Activated T-cell treated with anti-CD3 and anti-CD28 coated beads, Interleukin-2, amount 50 U/mL, for 48 hours (primary cell): ENCODE data around the gene SCRN2.

Experiments
- DNase-seq, 2 experiments: peaks; one replicate each; pipeline ENCODE4 v3.0.0-alpha.2; 2020

Gene SCRN2

DNA sequence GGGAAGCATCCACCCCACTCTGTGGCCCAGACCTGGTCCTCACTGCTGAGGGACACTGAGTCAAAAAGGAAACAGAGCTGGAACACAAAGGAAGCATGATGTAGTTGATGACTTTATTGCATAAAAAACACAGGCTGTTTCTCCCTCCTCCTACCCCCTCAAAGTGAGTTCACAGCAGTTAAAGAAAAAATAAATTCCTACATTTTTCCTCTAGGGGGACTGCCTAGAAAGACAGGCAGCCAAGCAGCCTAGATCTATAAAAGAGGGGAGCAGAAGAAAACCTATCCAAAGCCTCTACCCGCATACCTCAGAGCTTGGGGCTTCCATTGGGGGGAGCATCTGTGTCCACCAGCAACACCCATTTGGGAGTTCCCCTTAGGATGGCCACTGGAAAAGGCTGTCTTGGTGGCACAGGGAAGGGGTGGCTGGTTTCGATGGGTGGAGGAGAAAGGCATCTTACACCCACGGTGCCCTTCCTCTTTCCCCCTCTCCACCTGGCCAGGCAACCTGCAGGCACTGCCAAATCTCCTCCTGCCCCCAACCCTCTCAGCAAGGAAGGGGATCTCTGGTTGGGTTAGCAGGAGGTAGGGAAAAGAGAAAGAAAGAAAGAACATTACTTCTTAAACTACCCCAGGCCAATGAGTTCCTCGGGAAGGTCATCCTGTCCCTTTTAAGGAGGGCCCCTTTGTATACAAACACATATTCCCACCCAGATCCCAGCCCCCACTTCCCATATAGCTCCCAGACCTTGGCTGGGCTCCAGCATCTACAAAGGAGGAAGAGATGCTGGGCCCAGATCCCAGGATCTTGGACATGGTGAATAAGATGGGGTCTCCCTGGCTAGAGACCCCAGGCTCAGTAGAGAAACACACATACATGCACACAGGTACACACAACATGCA is 4.0 kb upstream of the SCRN2 start:
- no peak for DNase-seq

DNA sequence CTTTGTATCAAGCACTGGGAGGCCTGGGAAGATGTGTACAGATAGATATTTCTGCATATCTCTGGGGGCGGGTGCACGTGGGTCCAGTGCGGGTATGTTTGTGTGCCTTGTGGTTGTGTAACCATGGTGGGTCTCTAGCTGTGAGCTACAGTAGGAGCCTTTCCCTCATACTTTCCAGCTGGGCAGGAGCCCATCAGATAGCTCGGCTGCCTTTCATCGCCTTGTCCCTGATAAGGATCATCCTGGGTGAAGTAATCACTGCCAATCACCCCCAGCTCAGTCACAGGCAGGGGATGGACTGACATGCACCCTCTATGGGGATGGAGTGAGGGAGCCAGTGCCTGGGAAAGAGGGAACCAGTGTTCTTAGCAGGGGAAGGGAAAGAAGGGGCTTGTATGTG is 3.2 kb upstream of the SCRN2 start:
- no peak for DNase-seq

DNA sequence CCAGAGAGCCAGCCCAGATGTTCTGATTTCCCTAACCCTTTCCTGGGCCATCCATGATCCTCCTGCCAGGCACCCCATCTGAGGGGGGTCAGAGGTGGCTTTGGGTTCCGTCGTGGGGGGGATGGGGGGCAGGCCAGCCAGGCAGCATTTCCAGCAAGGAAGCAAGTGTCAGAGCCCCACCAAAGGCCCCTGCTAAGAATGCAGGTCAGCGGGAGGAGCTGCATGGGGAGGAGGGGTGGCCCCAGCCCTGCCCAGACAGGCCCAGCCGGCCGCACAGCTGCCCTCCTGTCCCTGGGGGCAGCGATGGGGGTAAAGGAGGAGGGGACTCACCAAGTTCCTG is 2.3 kb upstream of the SCRN2 start:
- no peak for DNase-seq

DNA sequence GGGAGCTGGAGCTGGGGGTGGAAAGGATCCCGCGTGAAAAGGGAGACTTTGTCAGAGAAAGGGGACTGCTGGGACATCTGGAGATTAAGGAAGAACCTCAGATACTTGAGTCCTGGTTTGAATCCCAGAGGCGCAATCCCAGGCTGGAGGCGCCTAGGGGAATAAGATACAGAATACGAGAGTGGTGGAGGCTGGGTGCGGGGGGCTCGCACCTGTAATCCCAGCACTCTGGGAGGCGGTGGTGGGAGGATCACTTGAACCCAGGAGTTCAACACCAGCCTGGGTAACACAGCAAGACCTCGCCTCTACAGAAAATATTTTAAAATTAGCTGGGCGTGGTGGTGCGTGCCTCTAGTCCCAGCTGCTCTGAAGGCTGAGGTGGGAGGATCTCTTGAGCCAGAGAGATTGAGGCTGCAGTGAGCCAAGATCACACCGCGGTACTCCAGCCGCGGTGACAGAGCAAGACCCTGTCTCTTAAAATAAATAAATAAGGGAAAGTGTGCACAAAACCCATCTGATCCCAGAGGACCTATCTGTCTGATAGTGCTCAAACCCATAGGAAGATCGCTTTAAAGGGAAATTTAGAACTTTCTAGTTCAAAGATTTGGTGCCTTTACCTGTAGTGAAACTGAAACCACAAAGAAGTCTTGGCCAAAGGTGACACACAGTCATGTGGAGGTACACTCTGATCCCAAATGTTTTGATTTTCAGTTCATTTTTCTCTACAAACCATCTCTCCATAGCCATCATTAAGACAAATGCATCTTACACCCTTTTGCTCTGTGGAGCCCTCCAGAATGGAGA is 617 bp upstream of the SCRN2 start:
- no peak for DNase-seq

DNA sequence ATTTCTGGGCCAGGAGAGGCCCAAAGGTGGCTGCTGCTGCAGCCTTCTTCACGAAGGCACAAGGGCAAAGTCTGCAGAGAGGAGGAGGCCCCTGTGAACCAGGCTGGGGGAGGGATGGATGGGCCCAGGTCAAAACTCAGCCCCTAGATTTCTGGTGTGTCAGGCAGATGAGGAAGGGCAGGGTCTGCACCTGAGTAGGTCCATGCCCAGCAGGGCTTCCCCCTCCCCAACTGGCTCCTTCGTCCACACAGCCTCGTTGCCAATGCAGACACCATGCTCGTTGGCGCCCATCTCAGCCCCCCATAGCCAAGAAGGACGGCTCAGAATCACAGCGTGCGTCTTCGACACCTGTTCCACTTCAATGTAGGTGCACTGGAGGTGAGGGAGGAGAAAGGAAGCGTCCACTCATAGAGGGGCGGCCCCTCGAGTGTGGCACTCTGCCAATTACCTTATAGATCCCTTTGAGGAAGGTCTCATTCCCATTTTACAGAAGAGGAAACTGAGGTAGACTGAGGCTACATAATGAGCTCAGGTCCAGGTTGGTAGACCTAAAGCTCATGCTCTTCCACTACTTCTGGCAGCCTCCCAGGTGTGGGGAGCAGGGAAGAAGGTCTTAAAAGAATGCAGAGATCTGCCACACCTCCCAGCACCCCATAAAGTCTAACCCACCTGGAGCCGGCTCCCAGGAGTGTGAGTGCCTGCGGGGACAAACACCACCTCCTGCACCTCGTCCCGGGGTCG is 902 bp downstream of the SCRN2 start:
- no peak for DNase-seq

DNA sequence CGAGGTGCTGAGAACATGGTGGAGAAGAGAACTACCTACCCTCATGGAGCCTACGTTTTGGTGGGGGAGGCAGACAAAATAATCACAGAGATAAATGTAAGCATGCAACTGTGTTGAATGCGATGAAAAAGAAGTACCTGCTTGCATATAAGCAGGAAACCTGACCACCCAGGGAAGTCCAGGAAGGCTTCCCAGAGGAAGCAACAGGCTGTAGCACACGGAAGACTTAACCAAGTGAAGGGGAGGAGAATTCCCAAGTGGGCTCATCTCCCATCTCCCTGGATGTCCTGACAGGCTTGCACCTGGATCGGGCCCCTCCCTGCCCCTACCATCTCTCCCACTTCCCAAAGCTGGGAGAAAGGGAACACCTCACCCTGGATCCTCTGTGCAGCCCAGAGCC is 2.0 kb downstream of the SCRN2 start:
- DNase-seq = no peak

DNA sequence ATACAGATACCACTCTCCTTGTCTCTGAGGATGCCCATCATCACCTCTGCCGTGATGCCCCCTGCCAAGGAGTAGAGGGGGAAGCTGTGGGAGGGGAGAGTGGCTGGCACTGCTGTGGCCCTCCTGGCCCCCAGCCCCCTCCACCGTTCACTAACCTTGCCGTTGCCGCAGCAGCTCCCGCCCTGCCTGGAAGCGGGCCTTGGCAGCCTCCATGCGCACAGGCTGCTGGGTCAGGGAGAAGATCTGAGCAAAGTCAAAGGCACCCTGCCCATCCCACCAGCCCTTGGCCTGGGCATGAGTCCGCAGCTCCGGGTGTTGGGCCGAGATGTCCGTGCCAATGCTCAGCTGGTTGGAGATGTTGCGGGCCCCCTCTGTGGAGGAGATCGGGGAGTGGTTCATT is 2.4 kb downstream of the SCRN2 start:
- no peak for DNase-seq

DNA sequence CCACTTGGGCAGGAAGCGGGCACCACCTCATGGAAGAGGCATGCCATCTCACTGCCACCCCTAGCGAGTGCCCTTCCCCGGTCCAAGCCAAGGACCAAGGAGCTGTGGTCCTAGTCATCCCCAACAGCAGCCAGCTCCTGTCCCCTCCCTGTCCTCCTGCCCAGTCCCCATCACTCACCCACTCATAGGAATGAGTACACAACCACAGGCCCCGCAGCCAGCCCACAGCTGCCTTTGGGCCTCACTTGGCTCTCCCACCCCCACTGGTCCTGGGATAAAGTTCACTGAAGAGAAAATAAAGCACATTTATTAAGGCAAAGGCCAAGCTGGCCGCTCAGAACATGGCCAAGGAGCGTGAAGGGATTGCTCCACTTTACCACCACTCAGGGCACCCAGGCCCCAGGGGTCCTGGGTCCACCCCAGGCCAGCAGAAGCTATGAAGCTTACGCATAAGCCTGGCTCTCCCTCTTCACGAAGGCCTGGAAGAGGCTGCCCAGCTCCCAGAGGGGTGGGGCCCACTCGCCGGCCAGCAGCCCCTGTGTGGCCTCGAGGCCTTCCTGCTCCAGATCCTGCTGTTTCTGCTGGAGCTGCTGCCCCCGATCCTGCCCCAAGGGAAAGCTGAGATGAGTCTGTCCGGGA is 3.6 kb downstream of the SCRN2 start:
- no peak for DNase-seq

DNA sequence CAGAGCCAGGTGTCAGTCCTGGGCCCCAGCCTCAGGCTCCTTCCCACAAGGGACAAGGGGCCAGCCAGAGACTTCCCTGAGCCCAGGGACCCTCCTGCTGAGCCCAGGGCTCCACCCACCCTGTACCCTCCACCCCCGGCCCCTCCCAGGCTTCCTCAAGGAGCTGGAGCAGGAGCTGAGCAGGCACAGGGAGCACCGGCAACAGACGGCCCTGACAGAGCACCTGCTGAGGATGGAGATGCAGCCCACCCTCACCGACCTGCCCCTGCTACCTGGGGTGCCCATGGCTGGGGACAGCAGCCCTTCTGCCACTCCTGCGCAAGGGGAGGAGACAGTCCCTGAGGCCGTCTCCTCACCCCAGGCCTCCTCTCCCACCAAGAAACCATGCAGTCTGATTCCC is 4.5 kb downstream of the SCRN2 start:
- no peak for DNase-seq

DNA sequence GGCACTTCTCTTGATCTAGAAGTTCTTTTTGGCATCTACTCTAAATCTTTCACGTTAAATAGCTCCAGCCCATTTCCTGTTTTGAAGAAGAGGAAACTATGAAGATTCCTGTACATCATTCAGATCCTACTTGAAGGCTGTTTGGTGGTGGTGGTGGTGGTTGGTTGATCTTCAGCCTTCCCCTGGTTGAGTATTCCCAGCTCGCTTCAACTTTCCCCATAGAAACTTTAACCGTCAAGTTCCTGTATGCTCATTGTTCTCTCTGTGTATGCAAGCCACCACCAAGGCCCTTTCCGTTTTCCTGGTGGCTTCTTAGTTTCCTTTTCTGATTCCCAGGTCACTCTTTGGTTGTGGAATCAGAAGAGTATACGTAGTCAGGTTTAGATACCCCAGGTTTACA is 6.3 kb downstream of the SCRN2 start:
- DNase-seq = no peak

DNA sequence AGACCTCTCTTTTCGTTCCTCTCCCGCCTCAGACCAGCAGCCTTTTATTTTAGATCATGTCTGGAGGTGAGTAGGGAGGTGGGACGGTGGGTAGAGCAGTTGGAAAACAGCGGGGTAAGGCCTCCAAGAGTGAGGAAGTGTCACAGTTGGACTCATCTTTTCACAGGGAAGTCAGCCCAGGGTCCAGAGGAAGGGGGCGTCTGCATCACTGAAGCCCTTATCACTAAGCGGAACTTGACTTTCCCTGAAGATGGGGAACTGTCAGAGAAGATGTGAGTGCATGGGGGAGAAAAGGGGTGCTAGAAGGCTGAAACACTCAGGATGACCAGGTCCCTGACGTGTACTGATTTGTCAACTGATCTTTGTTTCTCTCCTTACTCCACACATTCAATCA is 9.1 kb downstream of the SCRN2 start:
- DNase-seq = no peak

DNA sequence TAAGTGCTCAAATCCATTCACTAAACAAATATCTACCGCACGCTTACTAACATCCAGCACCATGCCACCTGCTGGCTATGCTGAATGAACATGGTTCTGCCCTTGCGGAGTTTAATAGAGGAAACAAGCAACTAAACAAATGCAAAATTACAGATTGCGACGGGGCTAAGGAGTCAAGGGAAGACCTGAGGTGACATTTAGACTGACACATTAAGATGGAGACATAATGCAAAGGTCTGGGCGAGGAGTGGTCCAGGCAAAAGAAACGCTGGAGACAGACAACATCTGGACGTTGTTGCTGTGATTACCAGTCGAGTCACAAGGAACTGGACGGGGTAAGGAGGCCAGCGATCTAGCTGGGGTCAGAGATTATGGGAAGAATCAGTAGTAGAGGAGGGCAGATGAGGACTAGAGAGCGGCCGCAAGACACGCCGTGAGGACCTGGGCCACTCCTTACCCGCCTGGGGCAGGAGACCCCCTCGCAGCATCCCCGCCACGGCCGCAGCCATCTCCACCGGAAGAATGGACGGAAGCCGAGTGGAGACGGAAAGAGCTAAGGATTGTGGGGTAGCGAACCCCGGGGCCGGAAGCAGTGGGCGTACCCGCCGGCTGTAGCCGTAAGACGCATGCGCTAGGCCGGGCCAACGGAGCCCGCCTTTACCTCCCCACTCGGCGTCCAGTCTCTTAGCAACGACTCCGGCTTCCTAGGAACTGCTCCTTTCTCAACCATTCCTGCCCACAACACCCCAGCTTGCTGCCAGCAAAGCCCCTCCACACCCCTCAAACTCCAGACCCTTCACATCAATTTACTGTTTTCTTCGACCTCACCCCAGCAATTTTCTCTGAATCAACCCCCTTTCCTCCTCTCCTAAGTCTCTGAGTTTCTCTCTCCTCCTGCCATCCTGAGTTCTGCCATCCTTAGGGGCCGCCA is 9.8 kb downstream of the SCRN2 start, which contains the start of the genes LRRC46 and MRPL10:
LRRC46 (plus strand) TSS at position 668 of the 931 bp plus-strand sequence. CDS start 320 bp downstream, outside the sequence.
MRPL10 (minus strand) TSS at position 539 of the 931 bp plus-strand sequence; CDS start at position 509, 30 bp downstream.
- DNase-seq = peak; percentile 92 to 95

DNA sequence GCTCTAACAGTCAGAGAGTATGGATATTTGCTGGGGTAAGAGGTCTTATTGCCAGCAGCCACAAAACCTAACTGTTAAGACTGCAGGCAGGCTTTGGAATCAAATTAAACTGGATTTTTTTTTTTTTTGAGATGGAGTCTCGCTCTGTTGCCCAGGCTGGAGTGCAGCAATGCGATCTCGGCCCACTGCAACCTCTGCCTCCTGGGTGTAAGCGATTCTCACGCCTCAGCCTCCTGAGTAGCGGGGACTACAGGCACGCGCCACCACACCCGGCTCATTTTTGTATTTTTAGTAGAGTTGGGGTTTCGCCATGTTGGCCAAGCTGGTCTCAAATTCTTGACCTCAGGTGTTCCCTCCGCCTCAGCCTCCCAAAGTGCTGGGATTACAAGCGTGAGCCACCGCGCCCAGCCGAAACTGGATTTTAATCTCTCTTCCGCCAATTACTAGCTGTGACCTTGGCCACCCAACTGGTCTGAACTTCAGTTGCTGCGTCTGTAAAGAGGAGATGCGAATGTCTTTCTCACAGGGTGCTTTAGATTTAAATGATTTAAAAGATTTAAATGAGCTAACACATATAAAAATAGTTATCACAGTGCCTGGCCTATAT is 10.6 kb downstream of the SCRN2 start:
- DNase-seq = no peak

DNA sequence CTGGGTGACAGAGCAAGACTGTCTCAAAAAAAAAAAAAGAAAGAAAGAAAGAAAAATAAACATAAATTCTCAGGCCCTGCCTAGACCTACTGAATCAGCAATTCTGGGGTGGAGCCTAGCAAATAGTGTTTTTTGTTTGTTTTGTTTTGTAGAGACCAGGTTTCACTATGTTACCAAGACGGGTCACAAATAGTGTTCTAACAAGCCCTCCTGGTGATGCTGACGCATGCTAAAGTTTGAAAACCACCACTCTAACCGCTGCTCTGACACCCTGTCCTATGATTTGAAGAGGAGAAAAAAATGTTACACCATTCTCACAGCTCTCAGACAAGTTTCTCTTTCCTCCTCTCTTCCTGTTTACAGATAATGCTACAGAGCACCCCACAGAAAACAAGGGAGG is 11.2 kb downstream of the SCRN2 start:
- no peak for DNase-seq

DNA sequence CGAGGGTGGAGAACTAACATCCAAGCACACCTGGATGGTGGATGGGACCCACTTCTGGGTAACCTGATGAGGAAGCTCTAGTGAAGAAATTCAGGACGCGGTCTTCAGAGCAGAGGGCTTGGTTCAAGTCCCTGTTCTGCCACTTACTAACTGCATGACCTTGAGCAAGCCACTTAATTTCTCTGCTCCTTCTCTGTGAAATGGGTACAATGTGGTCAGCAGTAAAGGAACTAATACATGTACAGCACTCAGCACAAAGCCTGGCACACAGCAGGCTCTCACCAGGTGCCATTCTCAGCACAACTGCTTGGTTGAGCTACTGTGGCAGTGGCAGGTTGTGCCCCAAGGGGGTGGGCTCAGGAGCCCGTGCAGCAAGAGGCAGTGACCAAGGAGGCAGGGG is 17.6 kb downstream of the SCRN2 start:
- DNase-seq = no peak

DNA sequence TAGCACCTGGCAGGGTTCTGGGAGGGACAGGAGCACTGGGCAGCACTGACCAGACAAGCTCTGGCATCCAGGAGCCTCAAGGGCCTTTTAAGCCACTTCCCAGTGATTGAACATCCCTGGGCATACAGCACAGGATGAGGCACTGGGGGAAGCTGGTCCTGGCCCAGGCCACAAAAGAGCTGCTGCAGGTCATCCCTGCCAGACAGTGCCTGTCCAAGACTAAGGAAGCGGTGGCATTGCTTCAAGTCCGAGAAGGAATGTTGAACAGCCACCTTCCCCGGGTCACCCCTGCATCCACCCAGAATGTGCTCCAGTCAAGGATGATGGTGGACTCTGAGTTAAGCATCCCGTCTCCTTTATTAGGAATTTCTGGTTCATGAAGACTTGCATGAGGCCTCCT is 18.3 kb downstream of the SCRN2 start:
- no peak for DNase-seq

DNA sequence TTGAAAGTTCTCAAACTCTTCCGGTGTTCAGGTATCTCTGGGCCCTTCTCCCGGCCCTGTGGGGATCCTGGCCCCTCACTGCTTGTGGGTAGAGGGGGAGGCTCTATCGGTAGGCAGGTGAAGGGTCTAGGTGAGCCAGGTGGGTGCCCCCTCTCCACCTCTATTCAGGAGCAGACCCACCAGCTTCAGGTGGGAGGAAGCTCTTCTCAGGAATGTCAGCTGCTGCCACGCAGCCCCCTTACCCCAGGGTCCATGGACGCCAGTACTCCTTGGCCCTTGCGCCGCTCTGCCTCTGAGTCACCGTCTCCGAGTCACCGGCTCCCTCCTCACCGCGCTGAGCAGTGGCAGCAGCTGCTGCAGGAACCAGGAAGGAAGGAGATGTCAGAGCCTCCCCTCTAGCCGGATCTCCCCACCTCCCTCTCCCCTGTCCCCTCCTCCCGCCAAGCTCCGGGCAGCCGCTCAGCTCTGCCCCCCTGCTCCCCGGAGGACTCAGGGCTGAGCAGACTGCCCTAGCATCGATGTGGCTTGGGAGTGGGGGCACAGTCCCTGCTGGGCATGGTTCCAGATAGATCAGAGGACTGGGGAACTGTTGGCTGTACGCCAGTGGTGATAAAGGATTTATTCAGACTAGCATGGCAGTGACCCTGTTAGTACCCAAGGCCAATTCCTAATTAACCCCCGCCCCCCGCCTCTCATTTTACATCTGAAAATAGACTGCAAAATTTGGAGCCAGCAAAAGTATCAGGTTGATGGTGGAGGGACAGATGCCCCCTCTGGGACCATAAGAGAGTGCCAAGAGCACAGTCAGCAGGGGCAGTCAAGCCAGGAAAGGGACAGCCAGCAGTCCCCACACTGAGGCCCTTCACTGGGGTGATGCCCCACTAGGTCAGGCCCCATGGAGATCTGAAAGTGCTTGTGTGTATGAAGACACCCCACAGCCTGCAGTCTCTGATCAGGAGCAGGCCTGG is 19.4 kb downstream of the SCRN2 start, which contains the start of gene OSBPL7:
OSBPL7 (minus strand) TSS at position 371 of the 968 bp plus-strand sequence. CDS start 1,516 bp downstream, outside the sequence.
- peak; percentile 77 to 83 for DNase-seq

DNA sequence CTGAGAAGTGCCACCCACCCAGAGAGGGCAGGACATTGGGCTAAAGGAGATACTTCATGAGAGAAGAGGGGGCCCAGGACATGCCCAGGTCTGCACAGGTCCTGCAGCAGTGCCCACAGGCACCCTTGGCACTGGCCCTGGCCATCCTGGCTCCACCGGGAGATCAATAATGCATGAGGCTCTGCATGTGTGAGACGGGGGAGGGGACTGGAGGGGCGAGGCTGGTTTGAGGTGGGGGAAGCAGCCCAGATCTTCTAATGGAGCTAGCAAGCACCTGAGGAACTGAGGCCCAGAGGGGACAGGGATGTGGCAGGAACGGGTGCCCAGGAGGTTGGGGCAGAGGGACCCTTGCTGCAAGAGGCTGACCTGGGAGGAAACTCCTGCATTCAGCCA is 20.0 kb downstream of the SCRN2 start:
- DNase-seq = no peak

DNA sequence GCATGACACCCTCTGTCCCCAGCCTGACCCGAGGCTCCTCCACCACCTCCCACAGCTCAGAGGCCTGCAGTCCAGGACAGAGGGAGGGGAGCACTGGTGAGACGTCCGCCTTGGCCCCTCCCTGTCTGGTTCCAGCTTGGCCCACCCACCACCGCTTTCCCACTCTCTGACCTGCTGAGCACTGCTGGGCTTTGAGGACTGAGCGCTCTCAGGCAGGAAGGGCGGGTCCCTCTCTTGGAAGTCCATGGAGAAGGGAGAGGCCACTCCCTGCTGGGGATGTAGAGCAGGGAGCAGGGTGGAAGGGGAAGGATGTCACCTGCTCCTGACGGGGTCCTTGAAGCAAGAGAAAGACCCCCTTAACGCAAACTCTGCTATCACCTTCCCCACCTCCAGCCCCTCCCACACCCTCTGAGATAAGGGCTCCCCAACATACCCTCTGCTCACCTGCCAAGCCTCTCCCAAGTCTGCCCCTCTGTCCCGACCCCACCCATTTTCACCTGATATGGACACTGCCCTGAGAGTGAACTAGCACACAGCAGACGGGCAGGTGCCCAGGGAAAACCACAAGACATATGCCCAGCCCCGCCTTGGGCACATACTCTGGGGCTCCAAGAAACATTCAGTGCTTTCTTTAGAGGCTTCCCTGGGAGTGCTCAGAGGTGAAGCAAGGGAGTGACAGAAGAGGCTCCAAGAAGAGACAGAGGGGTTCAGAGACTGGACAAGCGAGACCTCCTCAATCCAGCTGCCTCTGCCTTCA is 20.9 kb downstream of the SCRN2 start:
- no peak for DNase-seq
